ENCODE measurements around the gene DEPDC1B. TPM values are rescaled to one million over a fixed set of nuclear protein-coding genes. Genes with fewer than 3 reads are reported as not detected.
"Not testable (repeated sequence)": the region's sequence is repeated elsewhere in the genome, so short reads cannot be mapped to it uniquely, and the experiment has no call there.

DEPDC1B gene
- total and polyA plus RNA-seq, 4 donors: 0.55 to 3.1 (median 0.70) TPM

- not testable (repeated sequence) for H3K27ac ChIP-seq (ENCODE audit: low read depth in 1 of 2, low read length in 1 of 2); H3K9me3 ChIP-seq (ENCODE audit: control insufficient read depth in 4 of 4, insufficient read depth in 3 of 4, low read length in 3 of 4); H3K4me1 ChIP-seq (ENCODE audit: control insufficient read depth in 5 of 5, insufficient read depth in 5 of 5, low read length in 5 of 5); H3K9ac ChIP-seq (ENCODE audit: insufficient read depth in 1 of 2, low read length in 2 of 2); H3K27me3 ChIP-seq (ENCODE audit: control insufficient read depth in 3 of 3, insufficient read depth in 3 of 3, low read length in 2 of 3); H3K4me3 ChIP-seq; ATAC-seq (ENCODE audit: insufficient read depth, low FRiP score); H3K36me3 ChIP-seq (ENCODE audit: control insufficient read depth in 4 of 4, insufficient read depth in 4 of 4, low read length in 4 of 4); DNase-seq
- WGBS, 2 donors: 91 to 93% methylated on average over 3 of the region's 3 CpGs
Measured at GRCh38 chr5:60620752-60621151, 79.2 kb downstream of the DEPDC1B start.

GRCh38 chr5:60613826-60614225 is 86.1 kb downstream of the DEPDC1B start:
- H3K36me3 ChIP-seq (ENCODE audit: control insufficient read depth in 4 of 4, insufficient read depth in 4 of 4, low read length in 4 of 4): no peaks in the 10 kb centered on the region
- ATAC-seq (ENCODE audit: insufficient read depth, low FRiP score) (no peak), DNase-seq (no peak)
- H3K9me3 ChIP-seq (ENCODE audit: control insufficient read depth in 4 of 4, insufficient read depth in 3 of 4, low read length in 3 of 4): peaks cover 0 to 2% (median 0%) of the 10 kb centered on the region in 4 donors
- no peak for TF ChIP-seq CTCF (IDR thresholded peaks at IDR 0.05; ENCODE audit: control extremely low read depth, extremely low read depth)
- no peaks in the 10 kb centered on the region for H3K27me3 ChIP-seq (ENCODE audit: control insufficient read depth in 3 of 3, insufficient read depth in 3 of 3, low read length in 2 of 3)
- H3K27ac ChIP-seq (ENCODE audit: low read depth in 1 of 2, low read length in 1 of 2): no peak overlapping the region
- H3K4me3 ChIP-seq: no peak overlapping the region
- H3K4me1 ChIP-seq (ENCODE audit: control insufficient read depth in 5 of 5, insufficient read depth in 5 of 5, low read length in 5 of 5): no peaks in the 10 kb centered on the region
- 80 to 89% methylated on average over 1 of the region's 1 CpG for WGBS, 2 donors
- H3K9ac ChIP-seq (ENCODE audit: insufficient read depth in 1 of 2, low read length in 2 of 2): no peak overlapping the region

GRCh38 chr5:60611099-60611740 is 88.7 kb downstream of the DEPDC1B start:
- H3K27me3 ChIP-seq (ENCODE audit: control insufficient read depth in 3 of 3, insufficient read depth in 3 of 3, low read length in 2 of 3): no peaks in the 10 kb centered on the region
- peaks cover 0 to 2% (median 0%) of the 10 kb centered on the region in 4 donors for H3K9me3 ChIP-seq (ENCODE audit: control insufficient read depth in 4 of 4, insufficient read depth in 3 of 4, low read length in 3 of 4)
- H3K27ac ChIP-seq (ENCODE audit: low read depth in 1 of 2, low read length in 1 of 2): no peak overlapping the region
- H3K36me3 ChIP-seq (ENCODE audit: control insufficient read depth in 4 of 4, insufficient read depth in 4 of 4, low read length in 4 of 4): no peaks in the 10 kb centered on the region
- no peak overlapping the region for H3K9ac ChIP-seq (ENCODE audit: insufficient read depth in 1 of 2, low read length in 2 of 2)
- no peak overlapping the region for H3K4me3 ChIP-seq
- no peaks in the 10 kb centered on the region for H3K4me1 ChIP-seq (ENCODE audit: control insufficient read depth in 5 of 5, insufficient read depth in 5 of 5, low read length in 5 of 5)
- ATAC-seq (ENCODE audit: insufficient read depth, low FRiP score) (no peak), DNase-seq (peak in 1 of 3 donors; percentile 16)
- TF ChIP-seq CTCF (IDR thresholded peaks at IDR 0.05; ENCODE audit: control extremely low read depth, extremely low read depth): no peak

GRCh38 chr5:60604771-60605170 is 95.2 kb downstream of the DEPDC1B start:
- no peak overlapping the region for H3K4me3 ChIP-seq
- no peaks in the 10 kb centered on the region for H3K4me1 ChIP-seq (ENCODE audit: control insufficient read depth in 5 of 5, insufficient read depth in 5 of 5, low read length in 5 of 5)
- TF ChIP-seq CTCF (IDR thresholded peaks at IDR 0.05; ENCODE audit: control extremely low read depth, extremely low read depth): no peak
- DNase-seq (no peak), ATAC-seq (ENCODE audit: insufficient read depth, low FRiP score) (no peak)
- H3K9ac ChIP-seq (ENCODE audit: insufficient read depth in 1 of 2, low read length in 2 of 2): no peak overlapping the region
- no peaks in the 10 kb centered on the region for H3K36me3 ChIP-seq (ENCODE audit: control insufficient read depth in 4 of 4, insufficient read depth in 4 of 4, low read length in 4 of 4)
- H3K27ac ChIP-seq (ENCODE audit: low read depth in 1 of 2, low read length in 1 of 2): no peak overlapping the region
- WGBS, 2 donors: 81 to 82% methylated on average over 1 of the region's 1 CpG
- no peaks in the 10 kb centered on the region for H3K27me3 ChIP-seq (ENCODE audit: control insufficient read depth in 3 of 3, insufficient read depth in 3 of 3, low read length in 2 of 3)
- H3K9me3 ChIP-seq (ENCODE audit: control insufficient read depth in 4 of 4, insufficient read depth in 3 of 4, low read length in 3 of 4): no peaks in the 10 kb centered on the region

Measured in lung (tissue), 12 donors.